GM19463 (cell line): ENCODE data around the gene DPCD.
"Not testable (repeated sequence)": the region's sequence is repeated elsewhere in the genome, so short reads cannot be mapped to it uniquely, and the experiment has no call there.

Source experiments
- ATAC-seq: cut with Tn5 transposase; IDR thresholded peaks from one replicate; pipeline ENCODE4 v1.9.1; 2021; ENCODE audit warnings: mild to moderate bottlenecking, moderate library complexity; ENCODE audit not compliant: unreplicated experiment

The DPCD gene

GRCh38 chr10:101580486-101581399 lies 7.4 kb upstream of the DPCD start:
- no peak for ATAC-seq

DNA sequence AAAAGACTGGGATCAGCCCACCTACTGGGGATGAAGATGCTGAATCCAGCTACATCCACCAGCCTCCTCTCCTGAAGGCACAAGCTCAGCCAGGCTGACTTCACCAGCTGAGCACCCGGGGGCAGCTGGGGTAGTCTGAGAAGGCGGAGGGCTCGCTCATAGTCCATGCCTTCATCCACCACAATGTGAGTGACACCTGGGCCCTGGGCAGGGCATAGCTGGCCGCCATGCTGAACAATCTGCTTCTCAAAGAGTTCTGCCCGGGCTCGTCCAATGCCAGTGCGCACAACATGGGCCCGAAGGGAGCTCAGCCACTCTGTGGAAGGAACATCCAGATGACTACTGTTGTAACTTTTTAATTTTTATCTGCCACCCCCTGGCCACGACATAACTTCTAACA lies 2.3 kb upstream of the DPCD start:
- ATAC-seq, result no peak

- no peak for ATAC-seq
Observed at GRCh38 chr10:101588879-101589278, 758 bp downstream of the DPCD start.

GRCh38 chr10:101593331-101593730 lies 5.2 kb downstream of the DPCD start:
- ATAC-seq, result not testable (repeated sequence)

- no peak for ATAC-seq
Observed at GRCh38 chr10:101595591-101596433, 7.7 kb downstream of the DPCD start.

GRCh38 chr10:101597091-101597900 lies 9.2 kb downstream of the DPCD start:
- no peak for ATAC-seq

GRCh38 chr10:101601541-101601940 lies 13.4 kb downstream of the DPCD start:
- no peak for ATAC-seq

GRCh38 chr10:101602761-101603398 lies 14.8 kb downstream of the DPCD start:
- no peak for ATAC-seq

DNA sequence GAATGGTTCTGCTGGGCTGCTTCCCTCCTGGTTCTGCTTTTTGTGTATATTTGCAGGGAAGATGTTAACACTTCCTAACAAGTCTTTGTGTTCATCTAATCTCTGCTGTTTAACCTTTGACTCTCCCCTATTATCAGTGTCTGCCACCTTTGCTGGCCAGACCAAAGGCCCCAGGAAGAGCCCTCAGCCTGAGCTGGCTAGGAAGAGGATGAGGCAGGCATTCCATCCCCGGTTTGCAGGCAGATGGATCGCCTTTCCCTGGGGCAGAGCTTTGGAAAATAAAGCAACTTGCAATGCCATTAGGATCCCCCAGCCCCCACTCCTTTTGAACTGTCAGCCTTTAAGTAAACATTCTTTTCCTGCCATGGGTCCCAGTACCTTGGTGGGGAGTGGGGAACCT lies 19.0 kb downstream of the DPCD start:
- ATAC-seq, result no peak

DNA sequence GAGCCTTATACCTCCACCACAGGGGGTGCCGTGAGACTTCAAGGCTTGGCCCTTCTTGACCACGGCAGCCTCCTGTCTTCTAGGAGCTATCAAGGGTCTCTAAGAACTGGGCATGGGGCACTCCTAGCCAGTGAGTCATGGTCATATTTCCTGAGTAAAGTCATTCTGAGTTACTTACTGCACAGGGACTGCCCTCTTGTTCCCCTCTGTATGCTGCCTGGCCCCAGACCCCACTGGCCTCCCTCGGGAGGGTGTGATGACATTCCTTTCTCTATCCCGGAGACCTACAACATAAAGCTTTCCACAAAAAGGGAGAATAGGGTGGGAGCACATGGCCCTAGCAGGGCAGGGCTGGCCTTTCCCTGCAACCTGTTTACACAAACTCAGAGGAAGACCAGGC lies 21.4 kb downstream of the DPCD start:
- ATAC-seq, result no peak

- ATAC-seq, result no peak
Observed at GRCh38 chr10:101611096-101611905, 23.2 kb downstream of the DPCD start.

- ATAC-seq, result no peak
Observed at GRCh38 chr10:101612086-101612485, 24.0 kb downstream of the DPCD start.

DNA sequence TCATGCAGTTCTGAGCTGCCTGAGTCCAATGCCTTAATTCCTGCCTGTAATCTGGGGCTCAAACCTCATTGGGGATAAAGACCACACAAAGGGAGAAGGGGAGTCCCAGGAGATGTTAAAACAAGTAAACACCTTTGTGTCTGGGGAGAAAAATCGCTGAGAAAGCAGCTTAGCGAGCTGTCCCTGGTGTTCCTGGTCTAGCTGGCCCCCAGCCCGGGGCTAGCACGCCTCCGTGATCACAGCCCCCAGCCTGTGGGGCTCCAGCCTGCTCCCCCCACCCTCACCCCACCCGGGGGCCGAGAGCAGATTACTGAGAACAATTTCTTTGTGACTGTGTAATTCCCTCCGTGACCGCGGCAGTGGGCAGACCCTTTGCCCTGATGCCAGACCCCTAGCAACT lies 24.8 kb downstream of the DPCD start:
- no peak for ATAC-seq

DNA sequence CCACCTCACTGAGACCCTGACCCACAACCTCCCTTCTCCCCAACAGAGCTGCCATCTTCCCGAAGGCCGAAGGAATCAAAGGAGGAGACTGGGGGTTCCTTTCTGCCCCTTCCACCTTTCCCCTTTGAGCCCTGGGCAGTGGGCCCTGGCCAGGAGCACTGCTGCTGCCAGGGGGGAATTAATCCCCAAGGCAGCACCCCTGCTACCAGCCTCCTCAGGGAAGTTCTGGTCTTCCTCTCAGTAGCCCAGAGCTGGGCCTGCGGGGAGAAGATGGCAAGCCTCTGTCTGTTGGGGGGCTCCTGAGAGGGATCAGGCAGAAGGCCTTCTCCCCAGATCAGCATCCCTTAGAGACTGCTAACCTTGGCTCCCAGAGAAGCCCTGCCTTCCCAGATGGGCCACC lies 25.5 kb downstream of the DPCD start:
- ATAC-seq, result no peak

DNA sequence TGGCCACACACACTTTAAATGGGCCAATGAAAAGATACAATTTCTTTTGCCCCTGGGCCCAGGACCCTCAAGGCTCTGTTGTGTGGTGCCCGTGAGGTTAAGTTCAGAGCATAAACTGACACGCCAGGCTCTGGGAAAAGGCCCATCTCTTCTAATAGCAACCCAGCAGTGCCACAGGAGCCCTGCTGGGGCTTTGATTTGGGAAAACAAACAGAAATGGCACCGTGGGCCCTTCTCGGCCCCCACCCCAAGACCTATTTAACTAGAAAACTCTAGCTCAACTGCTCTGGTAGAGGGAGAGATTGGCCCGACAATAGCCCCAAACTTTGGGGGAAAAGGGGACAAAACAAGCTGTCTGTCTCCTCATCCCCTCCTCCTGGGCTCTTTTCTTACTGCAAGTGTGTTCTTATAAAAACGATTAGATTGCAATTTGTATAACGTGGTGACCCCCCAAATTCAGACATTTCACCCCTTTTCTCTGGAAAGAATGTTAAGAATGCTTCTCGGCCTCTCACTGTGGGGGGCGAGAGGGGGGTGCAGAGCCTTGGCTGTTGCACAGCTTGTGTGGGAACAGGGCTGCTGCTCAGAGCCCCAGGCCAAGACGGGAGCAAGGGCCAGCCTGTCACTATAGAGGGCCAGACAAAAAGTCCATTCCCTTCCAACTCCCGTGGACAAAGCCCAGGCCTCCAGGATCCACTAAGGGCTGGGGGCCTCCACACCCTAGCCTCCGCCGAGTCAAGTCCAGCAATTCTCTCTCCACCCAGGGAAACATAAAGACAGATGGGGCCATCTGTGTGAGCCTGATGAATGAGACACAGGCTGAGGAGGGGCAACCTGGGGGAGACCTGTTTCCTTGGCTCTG lies 26.8 kb downstream of the DPCD start:
- no peak for ATAC-seq

GRCh38 chr10:101615525-101616116 lies 27.5 kb downstream of the DPCD start:
- ATAC-seq, result no peak

- no peak for ATAC-seq
Observed at GRCh38 chr10:101616415-101617101, 28.4 kb downstream of the DPCD start.
